Measurements from ENCODE around the gene TBC1D13.
"Not testable (repeated sequence)": the region's sequence is repeated elsewhere in the genome, so short reads cannot be mapped to it uniquely, and the experiment has no call there.

- TF ChIP-seq, protein P1, sequence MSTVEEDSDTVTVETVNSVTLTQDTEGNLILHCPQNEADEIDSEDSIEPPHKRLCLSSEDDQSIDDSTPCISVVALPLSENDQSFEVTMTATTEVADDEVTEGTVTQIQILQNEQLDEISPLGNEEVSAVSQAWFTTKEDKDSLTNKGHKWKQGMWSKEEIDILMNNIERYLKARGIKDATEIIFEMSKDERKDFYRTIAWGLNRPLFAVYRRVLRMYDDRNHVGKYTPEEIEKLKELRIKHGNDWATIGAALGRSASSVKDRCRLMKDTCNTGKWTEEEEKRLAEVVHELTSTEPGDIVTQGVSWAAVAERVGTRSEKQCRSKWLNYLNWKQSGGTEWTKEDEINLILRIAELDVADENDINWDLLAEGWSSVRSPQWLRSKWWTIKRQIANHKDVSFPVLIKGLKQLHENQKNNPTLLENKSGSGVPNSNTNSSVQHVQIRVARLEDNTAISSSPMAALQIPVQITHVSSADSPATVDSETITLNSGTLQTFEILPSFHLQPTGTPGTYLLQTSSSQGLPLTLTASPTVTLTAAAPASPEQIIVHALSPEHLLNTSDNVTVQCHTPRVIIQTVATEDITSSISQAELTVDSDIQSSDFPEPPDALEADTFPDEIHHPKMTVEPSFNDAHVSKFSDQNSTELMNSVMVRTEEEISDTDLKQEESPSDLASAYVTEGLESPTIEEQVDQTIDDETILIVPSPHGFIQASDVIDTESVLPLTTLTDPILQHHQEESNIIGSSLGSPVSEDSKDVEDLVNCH (CRISPR knock-in tag; IDR thresholded peaks at IDR 0.05) = not testable (repeated sequence)
- TF ChIP-seq, protein P2, sequence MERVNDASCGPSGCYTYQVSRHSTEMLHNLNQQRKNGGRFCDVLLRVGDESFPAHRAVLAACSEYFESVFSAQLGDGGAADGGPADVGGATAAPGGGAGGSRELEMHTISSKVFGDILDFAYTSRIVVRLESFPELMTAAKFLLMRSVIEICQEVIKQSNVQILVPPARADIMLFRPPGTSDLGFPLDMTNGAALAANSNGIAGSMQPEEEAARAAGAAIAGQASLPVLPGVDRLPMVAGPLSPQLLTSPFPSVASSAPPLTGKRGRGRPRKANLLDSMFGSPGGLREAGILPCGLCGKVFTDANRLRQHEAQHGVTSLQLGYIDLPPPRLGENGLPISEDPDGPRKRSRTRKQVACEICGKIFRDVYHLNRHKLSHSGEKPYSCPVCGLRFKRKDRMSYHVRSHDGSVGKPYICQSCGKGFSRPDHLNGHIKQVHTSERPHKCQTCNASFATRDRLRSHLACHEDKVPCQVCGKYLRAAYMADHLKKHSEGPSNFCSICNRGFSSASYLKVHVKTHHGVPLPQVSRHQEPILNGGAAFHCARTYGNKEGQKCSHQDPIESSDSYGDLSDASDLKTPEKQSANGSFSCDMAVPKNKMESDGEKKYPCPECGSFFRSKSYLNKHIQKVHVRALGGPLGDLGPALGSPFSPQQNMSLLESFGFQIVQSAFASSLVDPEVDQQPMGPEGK (CRISPR knock-in tag; IDR thresholded peaks at IDR 0.05) = not testable (repeated sequence)
- not testable (repeated sequence) for TF ChIP-seq ZFY (CRISPR knock-in tag; IDR thresholded peaks at IDR 0.05); RFX5 (IDR thresholded peaks at IDR 0.05; ENCODE audit: low read depth, low read length)
Measured at GRCh38 chr9:128858476-128858875, 71.4 kb downstream of the TBC1D13 start.
